ENCODE measurements around the gene KRTAP22-1. TPM values are rescaled to one million over a fixed set of nuclear protein-coding genes. Genes with fewer than 3 reads are reported as not detected.

The KRTAP22-1 gene
- total and polyA plus RNA-seq, 2 donors (not counting 1 experiment from before 2014, with no cell fraction given), result not detected

DNA sequence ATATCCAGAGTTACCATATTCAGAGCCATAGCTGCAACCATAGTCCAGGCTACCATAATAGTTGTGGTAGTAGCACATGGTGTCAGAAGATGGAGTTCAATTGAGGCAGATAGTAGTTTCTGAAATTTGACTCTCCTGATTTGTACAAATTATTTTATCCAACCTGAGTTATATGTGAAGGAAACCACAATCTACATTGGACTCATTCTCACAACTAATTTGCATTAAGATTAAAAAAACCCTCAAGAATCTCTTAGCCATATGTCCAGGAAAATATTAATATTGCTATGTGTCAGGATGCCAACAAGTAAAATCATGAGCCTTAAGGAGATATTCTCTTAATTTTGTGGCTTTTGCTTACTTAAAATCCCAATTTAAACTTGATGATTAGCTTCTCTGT, 10.6 kb upstream of the KRTAP22-1 start, which contains the start of gene KRTAP22-2:
KRTAP22-2 (minus strand) TSS at position 101 of the 400 bp plus-strand sequence.
- Mint-ChIP-seq H3K9me3 (ENCODE audit: insufficient read depth) (peaks cover 3% of the 10 kb centered on the region), H3K27ac (no peak within 1 kb of the TSS), H3K4me1 (no peaks in the 10 kb centered on the region), H3K27me3 (no peaks in the 10 kb centered on the region), H3K4me3 (no peak within 1 kb of the TSS)
- CTCF ChIA-PET, result no interaction called here
- Histone ChIP-seq H4K20me1 (ENCODE audit: control insufficient read depth, insufficient read depth, low read length, poor library complexity, severe bottlenecking) (no peaks in the 10 kb centered on the region), H2AFZ (ENCODE audit: insufficient read depth, low read depth, low read length, poor library complexity, severe bottlenecking) (no peak within 1 kb of the TSS), H3K36me3 (replicated peaks in 1 of 2; ENCODE audit: control extremely low read depth in 1 of 2, control insufficient read depth in 1 of 2, extremely low read depth in 1 of 2, insufficient read depth in 2 of 2, low read length in 1 of 2) (no peaks in the 10 kb centered on the region), H3K27ac (ENCODE audit: low read length in 2 of 2) (no peak within 1 kb of the TSS), H3K27me3 (replicated peaks in 1 of 4; ENCODE audit: control extremely low read depth in 1 of 4, control insufficient read depth in 3 of 4, insufficient read depth in 4 of 4, low read length in 3 of 4) (no peaks in the 10 kb centered on the region), H3K79me2 (ENCODE audit: control insufficient read depth, insufficient read depth, low read length) (no peaks in the 10 kb centered on the region), H3K9me3 (ENCODE audit: control extremely low read depth in 1 of 3, control insufficient read depth in 2 of 3, insufficient read depth in 1 of 3, low read length in 2 of 3) (peaks cover 0 to 4% (median 3%) of the 10 kb centered on the region in 3 donors), H3K4me3 (ENCODE audit: control extremely low read depth in 1 of 5, extremely low read depth in 1 of 5, insufficient read depth in 1 of 5, low read depth in 2 of 5, low read length in 4 of 5) (no peak within 1 kb of the TSS), H3K9ac (ENCODE audit: low read length) (no peak within 1 kb of the TSS), H3K4me2 (replicated peaks; ENCODE audit: low read depth, low read length, poor library complexity, severe bottlenecking) (no peak within 1 kb of the TSS), H3K4me1 (ENCODE audit: control insufficient read depth in 2 of 2, insufficient read depth in 2 of 2, low read length in 2 of 2) (no peaks in the 10 kb centered on the region)
- POLR2A ChIA-PET, result no interaction called here
- no peak for ATAC-seq (ENCODE audit: low read depth)
- intact Hi-C loops (cut with micrococcal nuclease), result no loop called here
- TF ChIP-seq, protein P1, sequence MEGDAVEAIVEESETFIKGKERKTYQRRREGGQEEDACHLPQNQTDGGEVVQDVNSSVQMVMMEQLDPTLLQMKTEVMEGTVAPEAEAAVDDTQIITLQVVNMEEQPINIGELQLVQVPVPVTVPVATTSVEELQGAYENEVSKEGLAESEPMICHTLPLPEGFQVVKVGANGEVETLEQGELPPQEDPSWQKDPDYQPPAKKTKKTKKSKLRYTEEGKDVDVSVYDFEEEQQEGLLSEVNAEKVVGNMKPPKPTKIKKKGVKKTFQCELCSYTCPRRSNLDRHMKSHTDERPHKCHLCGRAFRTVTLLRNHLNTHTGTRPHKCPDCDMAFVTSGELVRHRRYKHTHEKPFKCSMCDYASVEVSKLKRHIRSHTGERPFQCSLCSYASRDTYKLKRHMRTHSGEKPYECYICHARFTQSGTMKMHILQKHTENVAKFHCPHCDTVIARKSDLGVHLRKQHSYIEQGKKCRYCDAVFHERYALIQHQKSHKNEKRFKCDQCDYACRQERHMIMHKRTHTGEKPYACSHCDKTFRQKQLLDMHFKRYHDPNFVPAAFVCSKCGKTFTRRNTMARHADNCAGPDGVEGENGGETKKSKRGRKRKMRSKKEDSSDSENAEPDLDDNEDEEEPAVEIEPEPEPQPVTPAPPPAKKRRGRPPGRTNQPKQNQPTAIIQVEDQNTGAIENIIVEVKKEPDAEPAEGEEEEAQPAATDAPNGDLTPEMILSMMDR (IDR thresholded peaks at IDR 0.05), result no peak
- no peak for TF ChIP-seq EZH2 (IDR thresholded peaks at IDR 0.05; ENCODE audit: borderline replicate concordance, insufficient read depth, low read depth, low read length, poor library complexity, severe bottlenecking)
- no peak for DNase-seq

DNA sequence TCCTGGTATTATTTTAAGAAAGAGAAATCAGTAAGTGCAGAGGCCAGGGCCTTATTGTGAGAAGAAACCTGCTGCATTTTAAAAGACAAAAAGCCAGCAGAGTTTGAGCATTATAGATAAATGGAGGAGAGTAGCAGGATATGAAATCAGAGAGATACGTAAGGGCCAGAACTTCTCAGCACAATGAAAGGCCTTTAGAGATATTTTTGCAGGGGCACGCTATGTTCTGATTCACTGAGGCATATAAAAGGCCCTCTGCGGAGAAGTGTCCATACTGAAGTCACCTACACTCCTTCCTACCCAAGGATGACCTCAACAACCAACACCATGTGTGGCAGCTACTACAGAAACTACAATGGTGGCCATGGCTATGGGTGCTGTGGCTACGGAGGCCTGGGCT, 8.7 kb upstream of the KRTAP22-1 start, which contains the start of gene KRTAP6-3:
KRTAP6-3 (plus strand) TSS at position 301 of the 400 bp plus-strand sequence; CDS start at position 307, 6 bp downstream.
- TF ChIP-seq, protein P1 (IDR thresholded peaks at IDR 0.05), result no peak
- no peak for TF ChIP-seq EZH2 (IDR thresholded peaks at IDR 0.05; ENCODE audit: borderline replicate concordance, insufficient read depth, low read depth, low read length, poor library complexity, severe bottlenecking)
- no peaks in the 10 kb centered on the region for H3K36me3 ChIP-seq (replicated peaks in 1 of 2; ENCODE audit: control extremely low read depth in 1 of 2, control insufficient read depth in 1 of 2, extremely low read depth in 1 of 2, insufficient read depth in 2 of 2, low read length in 1 of 2)
- intact Hi-C loops (cut with micrococcal nuclease), result no loop called here
- no peaks in the 10 kb centered on the region for H3K4me1 ChIP-seq (ENCODE audit: control insufficient read depth in 2 of 2, insufficient read depth in 2 of 2, low read length in 2 of 2)
- DNase-seq (no peak), ATAC-seq (ENCODE audit: low read depth) (no peak)
- no peak within 1 kb of the TSS for H3K4me3 ChIP-seq (ENCODE audit: control extremely low read depth in 1 of 5, extremely low read depth in 1 of 5, insufficient read depth in 1 of 5, low read depth in 2 of 5, low read length in 4 of 5)
- no peak within 1 kb of the TSS for H3K4me3 Mint-ChIP-seq
- 94% methylated on average over 2 of the region's 4 CpGs for WGBS (ENCODE audit: insufficient coverage)
- CTCF ChIA-PET, result no interaction called here
- no peak within 1 kb of the TSS for H3K27ac ChIP-seq (ENCODE audit: low read length in 2 of 2)
- peaks cover 0 to 4% (median 3%) of the 10 kb centered on the region in 3 donors for H3K9me3 ChIP-seq (ENCODE audit: control extremely low read depth in 1 of 3, control insufficient read depth in 2 of 3, insufficient read depth in 1 of 3, low read length in 2 of 3)
- H3K27me3 Mint-ChIP-seq, result no peaks in the 10 kb centered on the region
- no peak within 1 kb of the TSS for H3K27ac Mint-ChIP-seq
- H2AFZ ChIP-seq (ENCODE audit: insufficient read depth, low read depth, low read length, poor library complexity, severe bottlenecking), result no peak within 1 kb of the TSS
- no peaks in the 10 kb centered on the region for H3K27me3 ChIP-seq (replicated peaks in 1 of 4; ENCODE audit: control extremely low read depth in 1 of 4, control insufficient read depth in 3 of 4, insufficient read depth in 4 of 4, low read length in 3 of 4)
- no peaks in the 10 kb centered on the region for H3K4me1 Mint-ChIP-seq
- H4K20me1 ChIP-seq (ENCODE audit: control insufficient read depth, insufficient read depth, low read length, poor library complexity, severe bottlenecking), result no peaks in the 10 kb centered on the region
- H3K4me2 ChIP-seq (replicated peaks; ENCODE audit: low read depth, low read length, poor library complexity, severe bottlenecking), result no peak within 1 kb of the TSS
- H3K79me2 ChIP-seq (ENCODE audit: control insufficient read depth, insufficient read depth, low read length), result no peaks in the 10 kb centered on the region
- H3K9me3 Mint-ChIP-seq (ENCODE audit: insufficient read depth), result peaks cover 5% of the 10 kb centered on the region
- H3K9ac ChIP-seq (ENCODE audit: low read length), result no peak within 1 kb of the TSS
- POLR2A ChIA-PET, result no interaction called here
